Nephron (organoid): Measurements from ENCODE around the gene TAS2R60.

Experiments used
- H3K27ac Mint-ChIP-seq, 3 experiments: 2 replicates each; pipeline ENCODE4 v1.8.0; 2020; ENCODE audit warnings: mixed read lengths in 3 of 3, mild to moderate bottlenecking in 2 of 3, moderate library complexity in 1 of 3
- H3K27me3 Mint-ChIP-seq: 2 replicates; pipeline ENCODE4 v1.8.0; 2021; ENCODE audit warnings: low read depth, mild to moderate bottlenecking, moderate library complexity, mixed read lengths
- H3K36me3 Mint-ChIP-seq: 2 replicates; pipeline ENCODE4 v1.8.0; 2020; ENCODE audit warnings: low read depth, mixed read lengths
- H3K4me1 Mint-ChIP-seq: 2 replicates; pipeline ENCODE4 v1.8.0; 2020; ENCODE audit warnings: mixed read lengths
- H3K4me3 Mint-ChIP-seq, 3 experiments: 2 replicates each; pipeline ENCODE4 v1.8.0; 2020; ENCODE audit warnings: mild to moderate bottlenecking in 3 of 3, mixed read lengths in 3 of 3, moderate library complexity in 2 of 3
- H3K9me3 Mint-ChIP-seq: 2 replicates; pipeline ENCODE4 v1.8.0; 2020; ENCODE audit warnings: mixed read lengths
- TF ChIP-seq, protein P1 (sequence below), 3 experiments: fragments of 200-600 bp; sonication (generic); IDR thresholded peaks; one replicate each; pipeline ENCODE4 v1.5.0; 2021; ENCODE audit warnings: antibody characterized with exemption in 3 of 3; ENCODE audit not compliant: unreplicated experiment in 3 of 3

Gene TAS2R60

DNA sequence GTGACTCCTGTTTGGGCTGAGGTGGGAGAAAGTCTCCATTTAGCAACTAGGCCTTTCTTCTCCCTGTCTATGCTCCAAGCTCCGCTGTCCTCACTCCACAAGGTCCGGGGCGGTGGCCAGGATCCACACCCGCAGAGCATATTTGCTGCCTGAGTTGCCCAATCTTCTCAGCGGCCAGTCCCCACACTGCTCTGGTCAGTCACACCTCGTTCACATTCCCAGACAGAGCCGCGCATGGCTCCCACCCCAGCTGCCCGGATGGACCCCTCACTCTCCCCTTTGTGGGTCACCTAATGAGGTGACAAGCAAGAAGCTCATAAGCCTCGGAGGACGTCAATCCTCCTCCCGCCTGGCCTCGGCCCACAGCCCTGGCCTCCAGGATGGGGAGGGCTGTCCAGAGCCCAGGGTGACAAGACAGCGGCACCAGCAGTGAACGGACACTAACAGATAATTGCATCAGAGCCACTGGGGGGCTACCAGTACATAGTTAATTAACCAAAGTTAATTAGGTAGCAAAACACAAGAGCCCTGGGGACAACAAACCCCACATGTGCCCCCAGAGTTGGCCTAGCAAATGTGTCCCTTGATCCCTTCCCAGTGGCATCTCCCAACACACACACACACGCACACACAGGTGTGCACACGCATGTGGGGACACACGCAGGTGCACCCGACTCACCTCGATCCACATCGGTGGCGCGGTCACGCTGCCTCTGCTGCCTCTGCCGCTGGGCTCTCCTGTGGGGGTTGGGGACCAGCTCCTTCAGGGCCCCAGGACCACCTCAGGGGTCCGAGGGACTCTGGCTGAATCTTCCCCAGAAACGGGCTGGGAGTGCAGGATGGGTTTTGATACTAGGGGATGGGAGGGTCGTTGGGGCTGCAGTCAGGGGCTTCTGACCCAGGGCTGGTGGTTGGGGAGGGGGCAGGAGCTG lies 46.4 kb upstream of the TAS2R60 start:
- H3K4me3 Mint-ChIP-seq = no peak overlapping the region

DNA sequence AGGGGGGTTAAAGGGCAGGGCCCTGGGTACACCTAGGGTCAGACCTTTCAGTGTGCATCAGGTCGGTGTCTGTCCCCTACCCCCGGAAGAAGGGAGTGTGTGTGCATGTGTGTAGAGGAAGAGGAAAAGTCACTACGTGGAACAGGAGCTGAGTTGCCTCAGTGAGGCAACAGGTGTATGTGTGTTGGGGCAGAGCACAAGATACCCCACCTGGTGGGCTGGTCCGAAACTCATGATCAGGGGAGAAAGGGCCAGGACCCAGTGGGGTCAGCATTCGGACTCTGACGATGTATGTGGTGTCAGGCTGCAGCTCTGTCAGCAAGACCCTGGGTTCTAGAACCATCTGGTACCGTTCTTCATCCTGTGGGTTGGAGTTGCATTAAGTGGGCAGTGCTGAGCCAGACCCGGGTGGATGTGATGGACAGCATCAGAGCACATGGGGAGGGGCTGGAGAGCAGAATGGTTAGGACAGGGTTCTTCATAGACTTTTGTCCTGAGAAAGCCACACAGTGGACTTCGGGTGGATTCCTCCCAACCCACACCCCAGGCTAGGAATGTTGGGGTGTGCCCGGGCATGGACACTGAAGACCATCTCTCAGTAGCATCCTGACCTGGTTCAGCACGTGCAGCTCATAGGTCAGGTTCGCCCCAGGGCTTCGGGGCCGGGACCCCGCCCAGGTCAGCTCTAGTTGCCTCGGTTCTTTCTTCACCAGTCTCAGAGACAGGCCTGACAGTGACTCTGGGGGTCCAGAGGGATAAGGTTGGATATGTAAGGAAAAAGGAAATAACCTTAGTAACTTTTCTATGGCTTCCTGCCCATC lies 45.3 kb upstream of the TAS2R60 start:
- H3K27me3 Mint-ChIP-seq = peaks cover 17% of the 10 kb centered on the region
- H3K27ac Mint-ChIP-seq = no peak overlapping the region
- no peaks in the 10 kb centered on the region for H3K9me3 Mint-ChIP-seq
- H3K36me3 Mint-ChIP-seq = peaks cover 15% of the 10 kb centered on the region
- H3K4me3 Mint-ChIP-seq = no peak overlapping the region
- TF ChIP-seq, protein P1, sequence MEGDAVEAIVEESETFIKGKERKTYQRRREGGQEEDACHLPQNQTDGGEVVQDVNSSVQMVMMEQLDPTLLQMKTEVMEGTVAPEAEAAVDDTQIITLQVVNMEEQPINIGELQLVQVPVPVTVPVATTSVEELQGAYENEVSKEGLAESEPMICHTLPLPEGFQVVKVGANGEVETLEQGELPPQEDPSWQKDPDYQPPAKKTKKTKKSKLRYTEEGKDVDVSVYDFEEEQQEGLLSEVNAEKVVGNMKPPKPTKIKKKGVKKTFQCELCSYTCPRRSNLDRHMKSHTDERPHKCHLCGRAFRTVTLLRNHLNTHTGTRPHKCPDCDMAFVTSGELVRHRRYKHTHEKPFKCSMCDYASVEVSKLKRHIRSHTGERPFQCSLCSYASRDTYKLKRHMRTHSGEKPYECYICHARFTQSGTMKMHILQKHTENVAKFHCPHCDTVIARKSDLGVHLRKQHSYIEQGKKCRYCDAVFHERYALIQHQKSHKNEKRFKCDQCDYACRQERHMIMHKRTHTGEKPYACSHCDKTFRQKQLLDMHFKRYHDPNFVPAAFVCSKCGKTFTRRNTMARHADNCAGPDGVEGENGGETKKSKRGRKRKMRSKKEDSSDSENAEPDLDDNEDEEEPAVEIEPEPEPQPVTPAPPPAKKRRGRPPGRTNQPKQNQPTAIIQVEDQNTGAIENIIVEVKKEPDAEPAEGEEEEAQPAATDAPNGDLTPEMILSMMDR (IDR thresholded peaks at IDR 0.05; ENCODE audit: unreplicated experiment in 3 of 3) = no peak
- H3K4me1 Mint-ChIP-seq = peaks cover 3% of the 10 kb centered on the region

More for the DNA sequence above, 46.4 kb upstream of the TAS2R60 start:
- TF ChIP-seq, protein P1 (IDR thresholded peaks at IDR 0.05; ENCODE audit: unreplicated experiment in 3 of 3) = no peak
- H3K9me3 Mint-ChIP-seq = no peaks in the 10 kb centered on the region
- H3K36me3 Mint-ChIP-seq = peaks cover 24% of the 10 kb centered on the region
- H3K4me1 Mint-ChIP-seq = peaks cover 11% of the 10 kb centered on the region
- no peak overlapping the region for H3K27ac Mint-ChIP-seq
- peaks cover 8% of the 10 kb centered on the region for H3K27me3 Mint-ChIP-seq

DNA sequence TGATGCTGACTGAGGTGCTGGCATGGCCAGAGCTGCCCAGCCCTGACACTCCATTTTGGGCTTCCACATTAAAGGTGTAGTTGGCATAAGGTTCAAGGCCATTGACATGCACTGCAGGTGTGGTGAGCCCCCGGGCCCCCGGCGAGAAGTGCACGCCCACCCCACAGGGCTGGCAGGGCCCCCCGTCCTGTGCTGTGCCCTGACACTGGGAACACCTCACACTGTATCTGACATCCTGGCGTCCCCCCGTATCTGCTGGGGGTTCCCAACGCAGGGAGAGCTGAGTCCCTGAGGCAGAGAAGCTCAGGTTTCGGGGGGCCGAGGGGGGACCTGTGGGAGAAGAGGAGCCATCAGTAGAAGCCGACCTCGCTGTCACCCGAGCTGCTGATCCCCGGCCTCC lies 44.6 kb upstream of the TAS2R60 start:
- no peaks in the 10 kb centered on the region for H3K4me1 Mint-ChIP-seq
- H3K27me3 Mint-ChIP-seq = peaks cover 17% of the 10 kb centered on the region
- peaks cover 9% of the 10 kb centered on the region for H3K36me3 Mint-ChIP-seq
- no peak overlapping the region for H3K4me3 Mint-ChIP-seq
- H3K9me3 Mint-ChIP-seq = no peaks in the 10 kb centered on the region
- TF ChIP-seq, protein P1 (IDR thresholded peaks at IDR 0.05; ENCODE audit: unreplicated experiment in 3 of 3) = no peak
- no peak overlapping the region for H3K27ac Mint-ChIP-seq

DNA sequence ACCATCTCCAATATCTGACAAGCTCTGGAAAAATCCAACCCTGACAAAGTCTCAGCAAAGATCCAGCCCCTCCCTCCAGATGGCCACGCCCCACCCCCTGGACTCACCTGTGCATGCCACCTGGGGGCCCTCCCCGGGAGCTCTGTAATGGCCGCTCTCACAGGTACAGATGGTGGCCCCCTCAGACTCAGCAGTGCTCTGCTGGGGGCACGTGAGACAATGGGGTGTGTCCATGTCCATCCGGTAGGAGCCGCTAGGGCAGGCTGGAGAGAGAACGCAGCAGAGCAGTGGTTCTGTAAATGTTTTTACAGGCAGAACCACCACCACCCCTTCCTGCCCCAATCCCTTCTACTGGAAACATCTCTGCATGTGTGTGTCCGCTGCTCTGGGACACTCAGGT lies 44.1 kb upstream of the TAS2R60 start:
- Mint-ChIP-seq H3K9me3 (no peaks in the 10 kb centered on the region), H3K4me1 (no peaks in the 10 kb centered on the region), H3K4me3 (no peak overlapping the region), H3K27me3 (peaks cover 17% of the 10 kb centered on the region), H3K27ac (no peak overlapping the region), H3K36me3 (peaks cover 4% of the 10 kb centered on the region)
- TF ChIP-seq, protein P1 (IDR thresholded peaks at IDR 0.05; ENCODE audit: unreplicated experiment in 3 of 3) = no peak

DNA sequence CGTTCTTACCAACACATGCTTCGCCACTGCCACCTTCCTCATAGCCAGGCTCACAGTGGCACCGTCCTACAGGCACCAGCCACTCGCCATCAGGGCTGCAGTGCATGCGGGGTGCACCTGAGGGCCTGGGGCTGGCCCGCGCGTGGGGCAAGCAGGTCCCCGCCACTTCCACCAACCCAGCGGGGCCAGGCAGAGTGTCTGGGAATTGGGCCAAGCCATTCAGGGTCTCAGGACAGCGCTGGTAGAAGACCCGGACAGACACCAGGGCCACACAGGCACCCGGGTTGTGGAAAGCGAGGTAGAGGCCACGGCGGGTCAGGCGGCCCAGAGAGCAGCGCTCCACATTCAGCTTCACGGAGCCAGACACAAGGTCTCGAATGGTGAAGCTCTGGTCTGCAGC lies 43.6 kb upstream of the TAS2R60 start:
- Mint-ChIP-seq H3K4me3 (no peak overlapping the region), H3K27me3 (peaks cover 17% of the 10 kb centered on the region), H3K4me1 (peaks cover 1% of the 10 kb centered on the region), H3K27ac (no peak overlapping the region), H3K36me3 (peaks cover 4% of the 10 kb centered on the region), H3K9me3 (no peaks in the 10 kb centered on the region)
- TF ChIP-seq, protein P1 (IDR thresholded peaks at IDR 0.05; ENCODE audit: unreplicated experiment in 3 of 3) = no peak
